Measurements from ENCODE around the gene RBBP8NL.

Gene RBBP8NL

DNA sequence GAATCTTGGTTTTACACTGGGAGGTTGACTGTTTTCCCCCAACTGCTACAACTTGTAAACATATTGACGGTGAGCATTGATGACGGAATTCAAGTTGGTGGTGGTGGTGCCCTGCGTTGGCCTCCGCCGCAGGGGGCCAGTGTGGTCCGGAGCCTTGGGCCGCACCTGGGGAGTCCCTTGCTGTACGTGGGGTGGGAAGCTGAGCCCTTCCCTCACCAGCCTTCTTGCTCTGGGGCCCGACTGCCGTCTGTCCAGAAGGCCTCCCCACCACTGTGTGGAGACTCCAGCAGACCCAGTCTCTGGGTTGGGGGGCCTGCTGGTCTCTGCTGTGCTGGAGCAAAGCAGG lies 37.1 kb upstream of the RBBP8NL start:
- DNase-seq, result no peak
- H3K27me3 ChIP-seq, result peaks cover 0 to 66% of the 10 kb centered on the region in 2 donors
- no peak overlapping the region for H3K4me3 ChIP-seq
- H3K36me3 ChIP-seq, result no peaks in the 10 kb centered on the region
- no peak overlapping the region for H3K27ac ChIP-seq
- no peaks in the 10 kb centered on the region for H3K4me1 ChIP-seq
- TF ChIP-seq, protein P1, sequence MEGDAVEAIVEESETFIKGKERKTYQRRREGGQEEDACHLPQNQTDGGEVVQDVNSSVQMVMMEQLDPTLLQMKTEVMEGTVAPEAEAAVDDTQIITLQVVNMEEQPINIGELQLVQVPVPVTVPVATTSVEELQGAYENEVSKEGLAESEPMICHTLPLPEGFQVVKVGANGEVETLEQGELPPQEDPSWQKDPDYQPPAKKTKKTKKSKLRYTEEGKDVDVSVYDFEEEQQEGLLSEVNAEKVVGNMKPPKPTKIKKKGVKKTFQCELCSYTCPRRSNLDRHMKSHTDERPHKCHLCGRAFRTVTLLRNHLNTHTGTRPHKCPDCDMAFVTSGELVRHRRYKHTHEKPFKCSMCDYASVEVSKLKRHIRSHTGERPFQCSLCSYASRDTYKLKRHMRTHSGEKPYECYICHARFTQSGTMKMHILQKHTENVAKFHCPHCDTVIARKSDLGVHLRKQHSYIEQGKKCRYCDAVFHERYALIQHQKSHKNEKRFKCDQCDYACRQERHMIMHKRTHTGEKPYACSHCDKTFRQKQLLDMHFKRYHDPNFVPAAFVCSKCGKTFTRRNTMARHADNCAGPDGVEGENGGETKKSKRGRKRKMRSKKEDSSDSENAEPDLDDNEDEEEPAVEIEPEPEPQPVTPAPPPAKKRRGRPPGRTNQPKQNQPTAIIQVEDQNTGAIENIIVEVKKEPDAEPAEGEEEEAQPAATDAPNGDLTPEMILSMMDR (IDR thresholded peaks at IDR 0.05), result no peak
- H3K9me3 ChIP-seq, result no peaks in the 10 kb centered on the region
- intact Hi-C loops (cut with DNase I; ENCODE audit: low total_unique reads), result no loop called here

DNA sequence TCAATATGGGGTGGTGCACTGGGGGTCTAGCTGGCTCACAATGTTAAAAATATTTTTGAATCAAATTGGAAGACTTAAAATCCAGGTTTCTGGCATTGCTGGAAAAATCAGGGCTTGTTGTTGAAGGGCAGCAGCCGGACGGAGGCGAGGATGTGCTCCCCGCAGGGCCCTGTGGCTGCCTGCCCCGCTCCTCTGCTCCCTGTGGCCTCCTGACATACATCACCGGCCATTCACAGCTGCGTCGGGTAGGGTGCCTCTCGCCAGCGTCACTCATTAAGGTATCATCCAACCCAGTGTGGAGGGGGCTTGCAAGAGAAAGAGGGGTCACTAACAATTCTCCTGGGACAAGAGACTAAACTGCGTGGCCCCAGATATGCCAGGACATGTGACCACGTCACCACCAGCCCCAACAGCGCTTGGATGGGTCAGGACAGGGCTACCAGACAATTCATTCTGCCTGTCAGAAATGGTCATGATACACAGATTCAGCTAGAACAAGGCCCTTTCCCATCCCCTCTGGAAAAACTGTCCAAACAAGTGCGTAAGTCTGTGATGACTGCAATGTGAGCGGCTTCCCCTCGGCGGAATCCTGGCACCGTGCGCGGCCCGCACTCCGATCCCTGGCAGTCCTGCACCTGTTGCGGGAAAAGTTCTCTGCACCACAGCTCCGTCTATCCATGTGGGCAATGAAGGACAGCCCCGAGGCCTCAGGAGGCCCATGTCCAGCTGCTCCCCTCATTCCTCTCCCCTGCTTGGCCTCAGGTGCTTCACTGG lies 36.5 kb upstream of the RBBP8NL start:
- Histone ChIP-seq H3K27me3 (peaks cover 0 to 66% of the 10 kb centered on the region in 2 donors), H3K27ac (no peak overlapping the region), H3K36me3 (no peaks in the 10 kb centered on the region), H3K4me1 (no peaks in the 10 kb centered on the region), H3K4me3 (no peak overlapping the region), H3K9me3 (no peaks in the 10 kb centered on the region)
- TF ChIP-seq, protein P1 (IDR thresholded peaks at IDR 0.05), result no peak
- DNase-seq, result no peak
- intact Hi-C loops (cut with DNase I; ENCODE audit: low total_unique reads), result no loop called here

DNA sequence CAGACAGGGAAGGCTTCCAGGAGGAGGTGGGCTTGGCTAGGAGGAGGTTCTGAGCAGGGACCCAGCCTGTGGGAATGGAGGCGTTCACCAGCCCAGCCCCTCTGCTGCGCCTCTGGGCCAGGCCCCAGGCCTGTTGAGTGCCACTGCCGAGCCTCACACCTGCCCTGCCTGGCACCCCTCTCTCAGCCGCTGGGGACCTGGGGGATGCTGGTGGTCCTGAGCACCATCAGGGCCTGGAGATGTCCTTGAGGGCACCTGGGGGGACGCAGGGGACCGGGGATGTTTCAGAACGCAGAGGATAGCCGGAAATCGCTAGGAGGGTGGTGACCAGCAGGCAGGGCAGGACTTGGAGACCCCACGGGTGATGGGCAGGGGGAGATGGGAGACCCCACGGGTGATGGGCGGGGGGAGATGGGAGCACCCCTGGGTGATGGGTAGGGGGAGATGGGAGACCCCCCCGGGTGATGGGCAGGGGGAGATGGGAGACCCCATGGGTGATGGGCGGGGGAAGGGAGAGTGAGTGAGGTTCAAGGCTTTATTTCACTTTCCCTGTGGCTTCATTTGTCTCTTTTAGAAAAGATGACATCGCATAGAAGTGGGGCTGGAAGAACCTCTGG lies 35.7 kb upstream of the RBBP8NL start:
- Histone ChIP-seq H3K4me1 (no peaks in the 10 kb centered on the region), H3K27me3 (peaks cover 0 to 66% of the 10 kb centered on the region in 2 donors), H3K9me3 (no peaks in the 10 kb centered on the region), H3K4me3 (no peak overlapping the region), H3K27ac (no peak overlapping the region), H3K36me3 (no peaks in the 10 kb centered on the region)
- intact Hi-C loops (cut with DNase I; ENCODE audit: low total_unique reads), result no loop called here
- TF ChIP-seq, protein P1 (IDR thresholded peaks at IDR 0.05), result no peak
- DNase-seq, result no peak

DNA sequence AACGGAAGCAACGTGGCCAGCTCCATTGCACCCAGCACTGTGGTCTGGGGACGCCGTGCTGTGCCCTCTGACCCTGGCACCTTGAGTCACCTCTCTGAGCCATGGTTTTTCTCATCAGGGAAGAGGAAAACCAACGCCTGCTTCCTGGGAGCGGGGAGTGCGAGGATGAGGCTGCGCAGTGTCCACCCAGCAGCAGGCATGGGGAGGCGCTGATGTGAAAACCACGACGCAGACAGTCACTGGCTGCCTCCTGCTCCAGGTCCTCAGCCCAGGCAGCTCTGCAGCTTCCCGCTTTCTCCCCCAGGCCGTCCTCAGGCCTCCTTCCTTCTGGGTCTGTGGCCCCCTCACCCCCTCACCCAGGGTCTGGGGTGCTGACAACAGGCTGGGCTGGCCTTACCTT lies 34.5 kb upstream of the RBBP8NL start:
- TF ChIP-seq, protein P1 (IDR thresholded peaks at IDR 0.05), result no peak
- Histone ChIP-seq H3K9me3 (no peaks in the 10 kb centered on the region), H3K27ac (no peak overlapping the region), H3K36me3 (no peaks in the 10 kb centered on the region), H3K4me1 (no peaks in the 10 kb centered on the region), H3K4me3 (no peak overlapping the region), H3K27me3 (peaks cover 0 to 66% of the 10 kb centered on the region in 2 donors)
- no peak for DNase-seq
- intact Hi-C loops (cut with DNase I; ENCODE audit: low total_unique reads), result no loop called here

DNA sequence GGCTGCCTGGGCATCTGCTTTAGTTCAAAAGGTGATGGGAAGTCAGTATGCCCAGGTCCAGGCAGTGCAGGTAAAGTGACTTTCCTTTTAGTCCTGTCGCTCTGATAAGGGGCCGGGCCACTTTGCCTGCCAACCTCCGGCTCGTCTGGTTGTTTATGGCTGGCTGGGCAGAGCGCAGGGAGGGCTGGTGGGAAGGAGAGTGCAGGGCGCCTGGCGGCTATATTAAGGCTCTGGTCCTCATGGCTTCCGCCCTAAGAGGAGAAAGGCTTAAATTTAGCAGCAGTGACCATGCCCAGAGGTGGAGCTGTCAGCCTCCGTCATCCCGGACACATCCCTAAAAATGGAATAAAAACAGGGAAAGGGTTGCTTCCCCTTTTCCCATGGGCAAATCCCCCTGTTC lies 33.8 kb upstream of the RBBP8NL start:
- intact Hi-C loops (cut with DNase I; ENCODE audit: low total_unique reads), result no loop called here
- Histone ChIP-seq H3K4me3 (no peak overlapping the region), H3K27ac (no peak overlapping the region), H3K4me1 (no peaks in the 10 kb centered on the region), H3K27me3 (peaks cover 0 to 64% of the 10 kb centered on the region in 2 donors), H3K36me3 (no peaks in the 10 kb centered on the region), H3K9me3 (no peaks in the 10 kb centered on the region)
- TF ChIP-seq, protein P1 (IDR thresholded peaks at IDR 0.05), result no peak
- DNase-seq, result no peak

Measured in tibial artery (tissue), 4 donors.